ENCODE data around the gene E2F2.

Gene E2F2

DNA sequence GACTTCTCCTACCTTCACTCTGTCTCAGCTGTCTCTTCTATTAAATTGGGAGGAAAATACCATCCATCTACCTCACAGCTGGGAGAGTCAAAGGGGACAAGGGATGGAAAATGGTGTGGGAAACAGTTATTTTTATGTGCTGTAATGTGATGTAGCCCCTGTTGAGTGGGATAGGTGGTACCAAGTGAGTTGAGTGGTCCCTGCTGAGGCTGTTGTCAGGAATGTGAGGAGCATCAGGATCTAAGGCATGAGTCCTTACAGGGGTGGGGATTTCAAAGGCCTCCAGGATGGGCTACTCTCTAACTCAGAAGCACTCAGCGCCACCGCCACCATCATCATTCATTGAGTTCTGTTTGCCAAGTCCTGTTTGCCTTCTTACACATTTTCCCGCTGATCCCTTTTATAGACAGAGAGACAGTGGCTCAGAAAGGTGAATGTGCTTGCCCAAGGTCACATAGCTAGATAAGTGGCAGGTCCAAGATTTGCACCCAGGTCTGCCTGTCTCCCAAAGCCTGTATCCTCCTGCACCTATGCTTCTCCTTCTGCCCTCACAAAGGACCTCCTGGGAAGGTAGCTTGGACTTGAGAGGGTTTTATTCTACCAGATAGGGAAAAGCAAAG is 32.8 kb upstream of the E2F2 start:
- in situ Hi-C loops (cut with MboI; ENCODE audit: low sequenced_read_pairs) = no loop called here

DNA sequence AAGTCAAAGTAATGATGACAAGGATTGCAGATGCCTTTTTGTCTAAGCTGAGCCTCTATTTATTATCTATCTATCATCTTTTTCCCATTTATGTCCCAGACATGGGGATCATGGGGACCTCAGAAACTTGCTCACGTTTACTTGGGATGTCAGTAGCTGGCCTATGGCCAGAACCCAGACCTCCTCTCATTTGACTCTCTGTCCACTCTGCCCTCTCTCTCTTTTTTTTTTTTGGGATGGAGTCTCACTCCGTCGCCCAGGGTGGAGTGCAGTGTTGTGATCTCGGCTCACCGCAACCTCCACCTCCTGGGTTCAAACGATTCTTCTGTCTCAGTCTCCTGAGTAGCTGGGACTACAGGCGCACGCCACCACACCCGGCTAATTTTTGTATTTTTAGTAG is 32.0 kb upstream of the E2F2 start:
- in situ Hi-C loops (cut with MboI; ENCODE audit: low sequenced_read_pairs) = no loop called here

DNA sequence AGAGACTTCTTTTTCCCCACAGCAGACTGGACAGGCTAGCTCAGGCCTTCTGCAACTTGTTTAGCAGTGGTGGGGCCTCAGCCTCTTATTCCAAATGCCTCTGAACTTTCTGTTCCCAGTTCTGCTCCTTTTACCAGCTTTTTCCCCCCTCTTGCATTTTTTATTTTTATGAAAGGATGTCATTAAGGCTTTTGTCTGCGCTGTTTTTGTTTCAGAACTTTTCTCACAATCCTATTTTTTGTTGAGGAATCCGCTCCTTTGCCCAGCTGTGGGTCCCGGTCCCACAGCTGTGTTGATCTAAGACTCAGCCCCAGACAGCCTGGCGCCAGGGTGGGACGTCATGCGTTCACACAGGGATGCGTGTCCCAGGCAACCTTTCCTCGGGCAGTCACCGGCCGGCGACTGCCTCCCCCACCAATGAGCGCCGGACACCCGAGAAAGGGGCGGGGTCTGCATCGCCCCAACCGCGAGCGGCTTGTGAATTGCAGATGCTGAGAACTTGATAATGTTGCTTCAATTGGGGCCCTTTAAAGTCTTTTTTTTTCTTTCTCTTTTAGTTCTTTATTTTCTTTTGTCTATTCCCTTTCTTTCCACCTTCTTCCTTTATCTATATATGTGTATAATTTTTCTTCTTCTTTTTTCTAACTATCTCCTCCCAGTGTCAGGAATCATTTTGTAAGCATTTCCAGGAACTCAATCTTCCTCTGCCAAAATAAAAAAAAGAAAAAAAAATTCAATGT is 31.3 kb upstream of the E2F2 start:
- in situ Hi-C loops (cut with MboI; ENCODE audit: low sequenced_read_pairs) = no loop called here

DNA sequence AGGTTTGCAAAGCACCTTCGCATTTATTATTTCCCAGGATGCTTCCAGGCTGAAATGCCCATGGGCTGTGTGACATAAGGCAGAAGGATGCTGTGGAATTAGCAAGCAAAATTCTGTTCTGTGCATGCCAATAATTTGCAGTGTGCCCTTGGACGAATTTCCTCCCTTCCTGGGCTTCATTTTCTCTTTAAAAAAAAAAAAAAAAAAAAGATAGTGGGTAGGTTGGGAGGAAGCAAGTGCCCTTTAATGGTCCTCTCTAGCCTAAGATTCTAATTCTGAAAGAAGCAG is 30.7 kb upstream of the E2F2 start:
- in situ Hi-C loops (cut with MboI; ENCODE audit: low sequenced_read_pairs) = no loop called here

DNA sequence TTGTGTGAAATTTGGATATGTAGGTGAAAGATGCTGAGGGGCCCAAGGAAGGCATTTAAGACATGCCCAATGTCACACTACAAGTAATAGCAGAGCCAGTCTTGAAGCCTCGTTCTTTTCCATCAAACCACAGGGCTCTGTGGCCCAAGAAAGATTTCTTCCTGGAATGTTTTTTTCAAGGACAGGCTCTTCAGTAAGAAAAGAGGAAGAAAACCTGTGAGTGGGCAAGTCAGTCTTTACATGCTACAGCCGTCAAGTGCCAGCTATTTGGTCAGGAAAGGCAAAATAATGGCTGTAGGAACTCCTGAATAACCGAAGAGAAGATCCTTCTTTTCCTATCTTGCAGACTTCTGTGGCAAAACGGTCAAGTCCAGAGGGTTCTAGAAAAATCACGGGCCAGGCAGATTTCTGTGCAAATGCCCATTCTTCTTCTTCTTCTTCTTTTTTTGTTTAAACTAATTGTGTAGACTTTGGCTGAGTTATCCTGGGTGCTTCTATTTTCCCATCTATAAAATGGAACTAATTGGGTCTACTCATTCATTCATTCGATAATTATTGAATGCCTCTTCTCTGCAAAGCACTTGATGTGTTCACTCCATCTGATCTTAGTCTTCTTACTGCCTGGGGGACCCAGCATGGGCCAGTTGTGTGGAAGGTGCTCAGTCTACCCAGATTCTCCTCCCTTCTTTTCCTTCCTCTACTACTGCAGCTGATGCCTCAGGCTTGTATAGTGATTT is 30.2 kb upstream of the E2F2 start:
- in situ Hi-C loops (cut with MboI; ENCODE audit: low sequenced_read_pairs) = no loop called here

DNA sequence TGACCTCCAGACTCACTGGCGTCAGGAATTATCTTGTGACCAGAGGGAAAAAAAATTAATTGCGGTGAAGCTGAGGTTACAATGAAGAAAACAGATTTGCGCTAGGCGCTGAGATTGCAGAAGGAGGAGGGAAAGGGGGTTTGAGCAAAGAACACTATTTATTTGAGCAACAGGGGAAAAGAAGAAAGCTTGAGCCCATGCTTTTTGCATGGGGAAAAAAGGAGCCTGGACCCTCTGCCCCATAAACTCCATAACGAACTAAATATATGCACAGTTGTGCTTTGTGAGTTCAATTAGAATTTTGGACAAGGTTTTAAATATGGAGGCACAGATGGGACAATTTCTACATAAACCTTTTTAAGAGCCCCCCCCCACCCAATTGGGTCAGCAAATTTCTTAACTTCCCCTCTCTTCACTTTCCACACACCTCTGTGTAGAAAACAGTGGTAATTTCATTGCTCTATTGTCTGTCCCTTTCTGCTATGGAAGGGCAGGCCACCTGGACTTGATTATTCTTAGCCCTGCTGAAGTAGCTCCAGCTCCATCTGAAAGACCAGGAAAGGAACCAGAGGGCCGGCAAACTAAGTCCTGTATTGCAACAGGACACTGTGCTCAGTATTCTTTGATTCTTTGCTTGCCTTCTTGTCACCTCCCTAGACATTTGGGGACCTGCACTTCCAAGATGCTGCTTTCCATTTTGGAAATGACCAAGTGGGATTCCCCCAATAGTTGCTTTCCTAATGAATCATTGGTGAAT is 29.1 kb upstream of the E2F2 start:
- in situ Hi-C loops (cut with MboI; ENCODE audit: low sequenced_read_pairs) = no loop called here

DNA sequence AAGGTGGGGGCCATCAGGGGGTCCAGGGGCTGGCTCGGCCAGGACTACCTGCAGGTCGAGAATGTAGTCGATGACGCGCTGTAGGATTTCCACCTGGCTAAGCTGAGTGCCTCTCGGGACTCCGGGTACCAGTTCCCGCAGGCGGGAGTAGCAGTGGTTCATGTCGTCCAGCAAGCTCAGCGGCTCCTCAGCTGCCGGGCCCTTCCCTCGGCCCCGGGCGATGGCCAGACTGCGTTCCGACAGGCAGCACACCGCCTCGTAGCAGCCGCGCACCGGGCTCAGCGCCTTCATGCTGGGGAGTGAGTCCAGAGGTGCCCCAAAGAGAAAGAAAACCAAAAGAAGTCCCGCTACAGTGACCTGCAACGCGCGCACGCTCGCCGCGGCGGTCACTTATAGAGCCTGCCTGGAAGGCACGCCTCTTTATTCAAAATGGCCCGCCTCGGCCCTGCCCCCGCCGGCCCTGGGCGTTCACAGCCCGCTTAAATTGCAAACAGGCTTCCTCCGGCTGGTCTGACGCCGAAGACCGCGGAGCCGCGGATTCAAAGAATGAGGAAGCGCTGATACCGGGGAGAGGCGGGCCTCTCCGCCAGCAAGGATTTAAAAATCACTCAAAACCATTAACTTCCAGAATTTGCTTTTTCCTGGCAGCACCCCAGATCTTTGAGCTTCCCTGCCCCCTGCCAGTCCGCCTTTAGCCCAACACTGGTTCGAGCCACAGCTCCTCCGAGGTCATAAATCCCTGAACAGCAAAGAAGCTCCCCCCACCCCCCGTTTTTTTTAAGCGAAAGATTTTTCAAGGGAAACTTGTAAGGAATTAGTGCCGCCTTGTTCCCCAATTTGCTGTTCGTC is 28.3 kb upstream of the E2F2 start, which contains the start of gene ID3:
ID3 (minus strand) TSS at position 366 of the 849 bp plus-strand sequence; CDS start at position 291, 75 bp downstream.
- in situ Hi-C loops (cut with MboI; ENCODE audit: low sequenced_read_pairs) = no loop called here

DNA sequence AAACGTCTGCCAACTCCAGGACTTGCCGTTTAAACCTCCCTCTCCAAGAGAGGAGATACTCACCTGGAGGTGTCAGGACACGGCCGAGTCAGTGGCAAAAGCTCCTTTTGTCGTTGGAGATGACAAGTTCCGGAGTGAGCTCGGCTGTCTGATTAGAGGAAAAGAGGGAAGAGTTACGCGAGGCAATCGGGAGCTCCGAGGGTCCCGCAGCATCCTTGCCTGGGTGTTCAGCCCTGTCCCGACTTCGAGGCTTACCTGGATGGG is 27.8 kb upstream of the E2F2 start:
- in situ Hi-C loops (cut with MboI; ENCODE audit: low sequenced_read_pairs) = no loop called here

DNA sequence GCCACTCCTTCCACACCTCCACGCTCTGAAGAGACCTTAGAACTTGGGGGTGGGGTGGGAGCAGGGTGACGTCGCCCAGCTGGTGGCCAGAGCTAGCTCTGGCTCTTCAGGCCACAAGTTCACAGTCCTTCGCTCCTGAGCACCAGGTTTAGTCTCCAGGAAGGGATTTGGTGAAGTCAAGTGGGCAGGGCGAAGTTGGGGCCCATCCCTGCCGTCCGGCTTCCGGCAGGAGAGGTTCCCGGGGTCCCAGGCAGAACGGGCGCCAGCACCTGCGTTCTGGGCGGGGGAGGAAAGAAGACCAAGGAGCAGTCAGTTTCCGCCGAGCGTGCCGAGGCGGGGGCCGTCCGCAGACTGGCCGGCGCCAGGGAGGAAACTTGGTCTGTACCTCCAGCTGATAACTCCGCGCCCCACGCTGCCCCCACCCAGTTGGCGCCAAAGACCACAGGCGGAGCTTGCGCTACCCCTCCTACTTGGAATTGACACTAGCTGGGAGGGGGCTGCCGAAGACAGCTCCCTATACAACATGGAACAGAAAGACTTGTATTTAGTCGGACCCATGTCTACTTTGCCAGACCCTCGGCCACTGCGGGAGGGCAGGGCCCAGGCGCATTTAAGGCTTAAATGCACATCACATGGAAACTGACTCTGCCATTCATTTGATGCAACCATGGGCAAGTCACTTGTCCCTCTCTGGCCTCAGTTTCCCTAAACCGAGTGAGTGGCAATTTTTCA is 27.3 kb upstream of the E2F2 start:
- in situ Hi-C loops (cut with MboI; ENCODE audit: low sequenced_read_pairs) = no loop called here

DNA sequence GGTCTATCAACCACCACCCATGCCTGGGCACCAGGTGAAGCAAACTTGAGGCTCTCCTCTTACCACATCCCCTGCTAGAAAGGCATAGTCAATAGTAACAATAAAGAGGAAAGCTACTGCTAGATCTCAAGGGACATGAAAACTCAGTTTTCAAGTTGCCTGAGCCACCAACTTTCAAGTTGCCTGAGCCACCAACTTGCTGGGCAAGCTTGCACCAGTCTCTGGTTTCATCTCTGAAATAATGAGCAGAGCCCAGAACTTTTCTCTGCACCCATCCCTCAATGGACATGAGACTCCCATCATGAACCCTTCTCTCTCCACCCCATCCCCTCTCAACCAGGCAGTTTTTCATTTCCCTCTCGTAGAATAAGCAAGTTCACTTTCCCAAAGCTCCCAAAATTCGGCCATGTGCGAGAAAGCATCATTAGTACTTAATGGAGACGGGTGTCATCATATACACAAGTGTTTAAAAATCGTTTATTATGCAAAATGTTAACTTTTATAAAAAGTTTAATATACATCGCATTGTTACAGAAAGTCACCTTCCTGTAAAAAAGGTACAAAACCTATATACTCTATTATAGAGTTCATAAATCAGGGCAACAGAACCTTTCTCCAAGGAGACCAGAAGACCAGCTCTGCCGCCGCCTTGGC is 26.6 kb upstream of the E2F2 start:
- in situ Hi-C loops (cut with MboI; ENCODE audit: low sequenced_read_pairs) = no loop called here

DNA sequence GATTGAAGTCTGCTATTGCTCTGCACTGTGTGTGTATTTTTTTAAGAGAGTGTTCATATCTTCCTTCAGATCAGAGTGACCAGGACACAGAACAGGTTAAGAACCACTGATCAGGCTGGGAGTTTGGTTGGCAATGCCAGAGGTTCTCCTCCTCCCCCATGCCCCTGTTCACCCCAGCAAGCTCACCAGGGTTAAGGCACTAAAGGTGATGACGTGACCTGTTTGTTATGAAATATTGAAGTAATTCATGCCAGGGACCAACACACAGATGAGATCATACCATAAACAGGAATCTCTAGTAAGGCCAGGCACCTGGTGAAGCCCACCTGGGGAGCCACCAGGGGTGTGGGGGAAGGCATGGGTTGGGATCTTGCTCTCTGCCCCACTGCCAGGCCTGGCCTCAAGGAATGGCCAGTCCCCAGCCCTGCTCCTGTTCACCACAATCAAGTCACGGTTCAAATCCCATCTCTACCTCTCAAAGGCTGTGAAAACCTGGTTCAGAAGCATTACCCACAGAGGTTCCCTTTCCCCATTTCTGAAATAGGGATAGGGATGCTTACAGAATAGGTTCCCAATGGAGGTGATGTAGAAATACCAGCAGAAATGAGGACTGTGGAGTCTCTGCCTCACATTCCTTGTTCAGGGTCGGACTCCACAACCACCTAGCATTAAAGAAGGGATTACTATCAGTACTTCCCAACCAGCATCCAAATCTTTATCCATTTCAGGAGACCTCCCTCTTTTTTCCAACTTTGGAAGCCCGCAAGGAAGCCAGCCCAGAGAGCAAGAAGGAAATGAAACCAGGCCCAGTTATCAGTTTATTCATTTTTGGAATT is 25.8 kb upstream of the E2F2 start:
- in situ Hi-C loops (cut with MboI; ENCODE audit: low sequenced_read_pairs) = no loop called here

DNA sequence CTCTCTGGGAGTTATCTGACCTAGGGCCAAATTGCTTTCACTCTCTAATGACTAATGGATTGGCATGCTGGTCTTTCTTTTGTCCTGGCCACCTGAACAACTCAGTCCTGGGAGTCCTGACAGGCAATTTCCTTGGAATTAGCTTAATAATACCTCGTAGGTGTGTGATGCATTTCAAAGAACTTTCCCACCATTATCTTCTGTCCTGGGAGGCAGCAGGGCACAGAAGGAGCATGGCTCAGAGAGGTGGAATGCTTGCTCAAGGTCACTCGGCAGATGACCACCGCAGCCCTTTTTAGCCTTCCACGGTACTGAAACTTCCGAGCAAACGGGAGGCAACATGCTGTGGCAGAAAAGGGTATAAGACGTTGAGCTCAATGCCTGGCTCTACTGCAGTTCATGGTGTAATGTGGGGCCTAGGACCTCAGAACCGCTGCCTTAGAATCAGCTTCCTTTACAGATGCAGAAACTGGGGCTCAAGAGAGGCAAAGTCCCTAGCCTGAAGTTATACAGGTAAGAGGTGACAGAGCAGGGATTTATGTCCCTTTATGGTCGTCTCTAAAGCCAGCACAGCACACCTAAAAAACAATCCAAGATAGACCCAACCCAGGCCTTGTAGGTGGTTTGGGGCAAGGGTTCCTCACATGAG is 25.1 kb upstream of the E2F2 start:
- in situ Hi-C loops (cut with MboI; ENCODE audit: low sequenced_read_pairs) = no loop called here

DNA sequence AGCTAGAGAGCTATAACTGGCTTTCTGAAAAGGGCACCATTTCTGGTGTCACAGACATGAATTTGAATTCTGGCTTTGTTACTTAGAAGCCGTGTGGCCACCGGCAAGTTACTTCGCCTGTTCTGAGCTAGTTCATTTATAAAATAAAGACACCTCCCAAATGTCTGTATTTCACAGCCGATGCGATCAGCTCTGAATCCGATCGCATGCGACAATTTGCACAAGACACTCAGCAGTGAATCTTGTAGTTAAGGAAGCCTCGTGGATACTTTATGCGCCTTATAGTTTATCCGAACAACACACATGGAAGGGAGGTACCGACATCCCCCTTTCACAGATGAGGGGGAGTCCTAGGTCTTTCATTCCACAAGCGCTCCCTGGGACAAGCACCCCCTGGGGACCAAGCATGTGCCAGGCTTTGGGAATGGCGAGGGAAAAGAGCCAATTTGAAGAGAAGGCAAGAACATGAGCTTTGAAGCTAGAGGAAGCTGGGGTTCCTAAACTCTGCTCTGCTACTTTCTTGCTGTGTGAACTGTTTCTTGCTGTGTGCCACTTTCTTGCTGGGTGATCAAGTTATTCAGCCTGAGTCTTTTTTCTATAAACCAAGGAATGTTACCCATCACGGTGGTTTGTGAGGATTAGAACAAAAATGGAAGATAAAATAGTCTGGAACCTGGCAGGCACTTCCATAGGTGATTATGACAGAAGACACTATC is 24.4 kb upstream of the E2F2 start:
- in situ Hi-C loops (cut with MboI; ENCODE audit: low sequenced_read_pairs) = no loop called here

DNA sequence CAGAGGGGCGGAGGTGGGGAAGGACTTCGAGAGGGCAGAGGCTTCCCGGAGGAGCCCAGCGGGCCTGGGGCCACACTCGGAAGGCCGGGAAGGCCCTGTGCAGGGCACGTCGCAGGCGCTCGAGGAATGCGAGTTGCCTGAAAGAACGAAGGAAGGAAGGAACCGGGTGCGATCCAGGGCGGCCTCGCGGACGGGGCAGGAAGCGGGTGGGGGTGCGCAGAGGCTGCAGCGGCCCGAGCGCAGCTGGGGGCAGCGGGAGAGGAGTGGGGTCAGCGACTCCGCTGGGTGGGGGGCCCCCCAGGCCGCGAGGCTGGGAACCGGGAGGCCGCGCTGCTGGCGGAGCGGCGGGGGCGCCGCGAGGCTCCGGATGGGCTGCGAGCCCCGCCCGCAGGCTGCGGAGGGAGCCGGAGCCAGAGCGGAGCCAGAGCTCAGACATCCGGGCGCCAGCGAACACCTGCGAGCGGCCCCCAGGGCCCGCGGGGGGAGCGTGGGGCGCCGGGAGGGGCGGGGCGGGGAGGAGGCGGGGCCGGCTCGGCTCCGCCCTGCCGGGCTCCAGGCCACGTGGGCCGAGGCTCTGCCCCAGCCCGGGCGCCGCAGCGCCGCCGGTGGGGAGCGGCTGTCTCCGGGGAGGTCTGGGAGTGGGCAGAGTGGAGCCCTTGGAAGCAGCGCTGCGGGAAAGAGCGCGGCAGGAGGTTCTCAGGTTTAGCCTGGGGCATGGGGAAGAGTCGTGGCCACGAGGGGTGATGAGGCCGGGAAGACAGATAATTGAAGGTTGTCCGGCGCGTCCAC is 23.6 kb upstream of the E2F2 start:
- in situ Hi-C loops (cut with MboI; ENCODE audit: low sequenced_read_pairs) = no loop called here

DNA sequence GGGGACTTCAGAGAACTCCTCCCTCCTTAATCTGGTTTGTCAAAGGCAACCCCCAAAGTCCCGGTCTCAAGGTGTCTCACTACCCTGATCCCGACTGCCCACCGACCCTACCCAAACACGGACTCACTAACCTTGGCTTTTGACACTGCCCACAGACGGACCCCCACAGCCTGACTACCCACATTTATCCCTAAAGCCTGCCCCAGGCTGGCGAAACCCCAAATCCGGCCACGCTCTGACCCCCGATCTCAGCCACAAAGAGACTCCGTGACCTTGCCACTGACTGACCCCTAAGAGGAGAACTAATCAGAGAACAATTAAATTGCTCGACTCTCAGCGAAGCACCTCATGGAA is 23.1 kb upstream of the E2F2 start:
- in situ Hi-C loops (cut with MboI; ENCODE audit: low sequenced_read_pairs) = no loop called here

DNA sequence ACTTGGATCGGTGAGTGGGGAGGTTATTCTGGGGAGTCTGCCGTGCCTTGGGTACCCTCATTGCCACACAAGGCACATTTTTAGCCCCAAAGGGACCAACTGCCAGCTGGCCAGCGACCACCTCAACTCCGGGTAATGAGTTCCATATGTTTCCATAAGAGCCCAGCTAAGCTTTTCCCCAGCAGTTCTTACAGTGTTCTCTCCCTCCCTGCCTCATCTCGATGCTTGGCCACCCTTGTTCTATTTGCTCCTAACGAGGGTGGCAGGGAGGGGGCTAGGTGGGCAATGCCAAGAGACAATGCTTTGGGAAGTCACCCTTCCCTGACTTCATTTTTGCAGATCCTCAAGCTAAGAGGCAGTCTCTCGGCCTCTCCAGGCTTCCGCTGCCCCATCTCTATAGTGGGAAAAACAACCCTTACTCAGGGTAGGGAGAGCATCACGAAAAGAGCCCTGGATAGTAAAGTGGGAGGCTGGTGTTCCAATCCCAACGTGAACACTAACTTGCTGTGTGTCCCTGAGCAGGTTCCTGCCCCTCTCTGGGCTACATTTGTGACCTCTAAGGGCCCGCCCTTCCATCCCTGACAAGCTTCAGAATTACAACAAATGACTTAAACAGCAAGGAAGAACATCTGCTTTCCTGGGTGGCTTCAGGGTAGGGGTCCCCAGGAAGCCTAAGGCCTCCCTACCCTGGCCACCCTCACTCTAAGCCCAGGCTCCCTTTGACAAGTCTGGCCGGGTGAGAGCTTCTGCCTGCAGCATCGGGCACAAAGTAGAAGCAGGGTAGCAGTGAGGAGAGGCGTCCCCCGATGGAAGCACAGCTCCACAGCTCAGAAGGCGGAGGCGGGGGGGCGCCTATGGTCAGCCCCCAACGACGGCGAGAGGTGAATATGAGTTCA is 22.4 kb upstream of the E2F2 start:
- in situ Hi-C loops (cut with MboI; ENCODE audit: low sequenced_read_pairs) = no loop called here

All from HL-60/S4 treated with phorbol 12-myristate 13-acetate at 8.2 ng/mL for 4 days and 3 days (cell line).